Heart right ventricle (tissue), 16 donors: ENCODE results near the gene SGCD. TPM values are rescaled to one million over a fixed set of nuclear protein-coding genes. Genes with fewer than 3 reads are reported as not detected.

ENCODE experiments used
- ATAC-seq, 8 donors: fragments of 200-7000 bp; cut with Tn5 transposase; one replicate each; pipeline ENCODE4 v1.9.1; 2020; ENCODE audit warnings: mild to moderate bottlenecking in 8 of 8, moderate library complexity in 8 of 8, moderate number of reproducible peaks in 1 of 8
- DNase-seq, 2 donors: peaks; one replicate each; pipeline ENCODE4 v3.0.0-alpha.2; 2020
- H3K27ac ChIP-seq, 10 donors: fragments of 200-600 bp; sonication (generic) in 2 of 10; one replicate each; pipeline versions ENCODE4 v1.5.0 to v1.8.0; 2020 to 2022; ENCODE audit warnings: mild to moderate bottlenecking in 3 of 10
- H3K27me3 ChIP-seq, 7 donors: fragments of 200-600 bp; one replicate each; pipeline ENCODE4 v1.8.0; 2021 to 2022; ENCODE audit warnings: mild to moderate bottlenecking in 2 of 7
- H3K36me3 ChIP-seq, 9 donors: fragments of 200-600 bp; sonication (generic) in 1 of 9; one replicate each; pipeline versions ENCODE4 v1.5.0 to v1.8.0; 2020 to 2022; ENCODE audit warnings: mild to moderate bottlenecking in 2 of 9
- H3K4me1 ChIP-seq, 9 donors: fragments of 200-600 bp; sonication (generic) in 1 of 9; one replicate each; pipeline versions ENCODE4 v1.5.0 to v1.8.0; 2020 to 2022; ENCODE audit warnings: mild to moderate bottlenecking in 4 of 9
- H3K4me3 ChIP-seq, 10 donors: fragments of 200-600 bp; sonication (generic) in 2 of 10; one replicate each; pipeline versions ENCODE4 v1.5.0 to v1.8.0; 2020 to 2022; ENCODE audit warnings: mild to moderate bottlenecking in 7 of 10, moderate library complexity in 2 of 10
- H3K9me3 ChIP-seq, 11 donors: fragments of 200-600 bp in 10 of 11; sonication (generic) in 2 of 11; one replicate each; pipeline versions ENCODE4 v1.5.0 to v1.8.0; 2013 to 2022; ENCODE audit warnings: mild to moderate bottlenecking in 2 of 11, control low read depth in 1 of 11, moderate library complexity in 1 of 11
- CTCF ChIP-seq, 9 donors: fragments of 200-600 bp; sonication (generic) in 2 of 9; IDR thresholded peaks; one replicate each; pipeline versions ENCODE4 v1.5.0 to v1.8.0; 2021 to 2022; ENCODE audit warnings: antibody characterized with exemption in 9 of 9, mild to moderate bottlenecking in 5 of 9, moderate library complexity in 1 of 9
- WGBS, 2 donors: extraction: QIAGEN DNeasy Blood & Tissue Kit; methylation state at CpG; one replicate each; pipeline ENCODE4 v1.1.7; 2013; ENCODE audit warnings: inconsistent platforms in 1 of 2; 5-methylcytosine and 5-hydroxymethylcytosine counted together
- intact Hi-C, 10 donors: fragments of 100-400 bp; cut with DNase I; formaldehyde crosslinking; loops; one replicate each; pipeline versions ENCODE4 v1.11.1 to v1.14.2; 2022
- polyA plus RNA-seq, 2 donors: library from polyadenylated mRNA; stranded (reverse); fragments of 200-250 nt; gene quantifications; one replicate each; pipeline ENCODE4 v1.2.3, GENCODE V29; 2013
- total RNA-seq, 10 donors: library from RNA; stranded (reverse); fragmentation: NEBNext Ultra II Directional in 3 of 10; extraction: Animal tissue kit (Norgen Biotek cat#: 25700) in 3 of 10; gene quantifications; one replicate each; pipeline versions ENCODE4 v1.2.1 to v1.2.4, GENCODE V29; 2021 to 2023
- donor health status: Arrhythmogenic right ventricular cardiomyopathy.
- donor health status: ischemic (EF 13 %, LVEDD 7.1; RV severe dilation, severe dysfunction).
- donor health status: healthy with polysubstance abuse.
- donor health status: DM: no; HTN: yes; CAD: no.
- donor health status: DM: no; HTN: no; CAD: no.
- donor health status: ischemic (EF 25% LVEDD 6.9; RV normal size, moderate dysfunction).
- donor health status: ischemic (EF 25% LVEDD 5.7; RV mildly dilated, moderate dysfunction).
- donor health status: healthy.
- donor health status: DM: yes; HTN: yes; CAD: no.
- donor health status: Ischemic cardiomyopathy.
- donor health status: ischemic (EF 35%, LVEDD 5.7; RV mildly dilated, moderate dysfunction).
- donor health status: nonischemic (EF 11% LVEDD 7.7; RV severe dilation, severe dysfunction).
- donor health status: DM: yes; HTN: yes; CAD: no.
- donor health status: PGD.
- donor health status: ischemic (EF 29% LVEDD 5.4; RV normal size, mild dysfunction).
- donor health status: nonischemic (EF 23%, LVEDD 6.1; RV moderate dilation, normal function).

Gene SGCD
- total and polyA plus RNA-seq, 12 donors, result 12.0 to 153 (median 99.6) TPM

DNA sequence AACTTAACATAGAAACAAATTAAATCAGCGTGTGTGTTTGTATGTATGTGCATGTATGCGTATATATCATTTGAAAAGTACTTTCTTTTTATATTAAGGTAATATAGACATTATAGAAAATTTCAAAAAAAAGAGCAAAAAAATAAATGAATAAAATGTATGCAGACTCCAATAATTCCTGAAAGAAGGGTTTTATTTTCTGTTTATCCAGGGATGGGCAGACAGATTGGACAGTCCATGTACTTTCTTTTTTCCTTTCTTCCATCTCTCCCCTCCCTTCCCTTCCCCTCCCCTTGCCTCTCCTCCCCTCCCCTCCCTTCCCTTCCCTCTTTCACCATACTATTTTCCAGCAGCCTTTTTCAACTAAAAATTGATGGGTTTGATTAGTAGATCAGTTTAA is 123.8 kb downstream of the SGCD start:
- Histone ChIP-seq H3K9me3 (no peaks in the 10 kb centered on the region), H3K27ac (no peak overlapping the region), H3K36me3 (no peaks in the 10 kb centered on the region), H3K4me1 (peaks cover 0 to 4% (median 0%) of the 10 kb centered on the region in 9 donors), H3K4me3 (no peak overlapping the region), H3K27me3 (no peaks in the 10 kb centered on the region)
- WGBS, 2 donors, result 92% methylated on average over 2 of the region's 2 CpGs
- ATAC-seq (no peak), DNase-seq (no peak)
- no peak for TF ChIP-seq CTCF (IDR thresholded peaks at IDR 0.05)
- intact Hi-C loops, result no loop called here

- WGBS, 2 donors, result 74 to 82% methylated on average over 1 of the region's 1 CpG
- no peak overlapping the region for H3K27ac ChIP-seq
- intact Hi-C loops, result no loop called here
- no peak for ATAC-seq
- no peak for DNase-seq
- no peaks in the 10 kb centered on the region for H3K27me3 ChIP-seq
- TF ChIP-seq CTCF (IDR thresholded peaks at IDR 0.05), result no peak
- H3K4me3 ChIP-seq, result no peak overlapping the region
- H3K36me3 ChIP-seq, result no peaks in the 10 kb centered on the region
- H3K9me3 ChIP-seq, result no peaks in the 10 kb centered on the region
- peaks cover 0 to 4% (median 0%) of the 10 kb centered on the region in 9 donors for H3K4me1 ChIP-seq
Measured at GRCh38 chr5:156451505-156451904, 124.5 kb downstream of the SGCD start.

DNA sequence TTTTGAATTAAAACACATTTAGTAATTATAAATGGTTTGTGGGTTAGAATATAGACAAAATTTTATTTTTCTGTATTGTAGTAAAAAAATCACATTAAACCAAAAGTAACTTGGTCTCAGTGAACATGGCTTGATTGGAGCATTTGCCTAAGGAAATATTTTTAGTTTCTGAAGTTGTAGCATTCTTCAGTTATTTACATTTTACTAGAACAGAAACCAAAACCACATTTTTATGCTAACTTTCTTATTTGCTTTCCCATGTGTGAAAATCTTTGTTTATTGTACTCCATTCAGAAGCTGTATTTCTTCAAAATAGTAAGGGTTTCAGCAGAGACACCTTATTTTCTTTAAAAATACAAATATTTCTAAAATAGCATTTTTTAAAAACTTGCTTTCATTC is 129.9 kb downstream of the SGCD start:
- intact Hi-C loops, result no loop called here
- no peaks in the 10 kb centered on the region for H3K36me3 ChIP-seq
- H3K4me3 ChIP-seq, result no peak overlapping the region
- H3K4me1 ChIP-seq, result peaks cover 0 to 4% (median 0%) of the 10 kb centered on the region in 9 donors
- H3K27me3 ChIP-seq, result no peaks in the 10 kb centered on the region
- H3K27ac ChIP-seq, result no peak overlapping the region
- H3K9me3 ChIP-seq, result no peaks in the 10 kb centered on the region
- ATAC-seq (no peak), DNase-seq (no peak)
- no peak for TF ChIP-seq CTCF (IDR thresholded peaks at IDR 0.05)

DNA sequence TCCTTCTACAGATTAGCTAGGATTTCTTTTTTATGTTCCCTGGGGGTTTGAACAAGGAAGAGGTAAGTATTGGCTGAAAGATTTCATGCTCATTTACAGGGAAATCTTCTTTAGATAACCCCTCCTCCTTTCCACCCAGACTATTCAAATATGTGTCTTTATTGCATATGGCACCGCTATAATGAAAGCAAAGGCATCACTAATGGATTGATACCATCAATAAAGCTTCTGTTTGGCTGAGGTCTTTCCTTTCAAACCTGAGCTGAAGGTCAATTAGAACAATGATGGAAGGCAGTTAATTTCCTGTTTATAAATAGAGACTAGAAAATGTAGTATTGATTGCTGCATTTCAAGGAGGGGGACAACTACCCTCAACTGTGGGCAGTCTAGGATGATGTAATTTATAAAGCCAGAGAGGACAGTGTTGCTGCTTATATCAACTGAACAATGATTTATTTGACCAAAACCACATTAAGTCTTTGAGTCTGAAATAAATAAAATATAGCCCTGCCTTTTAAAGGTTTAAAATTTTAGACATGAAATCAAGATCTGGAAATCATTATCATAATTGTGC is 132.9 kb downstream of the SGCD start:
- ATAC-seq (no peak), DNase-seq (no peak)
- intact Hi-C loops, result no loop called here
- Histone ChIP-seq H3K4me3 (no peak overlapping the region), H3K36me3 (no peaks in the 10 kb centered on the region), H3K27ac (no peak overlapping the region), H3K9me3 (no peaks in the 10 kb centered on the region), H3K27me3 (no peaks in the 10 kb centered on the region), H3K4me1 (peaks cover 0 to 4% (median 0%) of the 10 kb centered on the region in 9 donors)
- 94% methylated on average over 1 of the region's 1 CpG for whole genome bisulfite sequencing, 2 donors
- no peak for TF ChIP-seq CTCF (IDR thresholded peaks at IDR 0.05)
